GM23248 (cell line): Measurements from ENCODE around the gene CPNE5.

Source experiments
- EZH2 ChIP-seq: fragments of 200-600 bp; sonication (generic); IDR thresholded peaks from 2 replicates; pipeline ENCODE4 v1.6.1; 2018; ENCODE audit warnings: antibody characterized with exemption, mild to moderate bottlenecking; ENCODE audit not compliant: insufficient read depth, poor library complexity, severe bottlenecking
- EZH2phosphoT487 ChIP-seq: fragments of 200-600 bp; sonication (generic); IDR thresholded peaks from 2 replicates; pipeline ENCODE4 v1.6.1; 2018; ENCODE audit warnings: antibody characterized with exemption, moderate library complexity, mild to moderate bottlenecking, low read depth; ENCODE audit not compliant: insufficient read depth

DNA sequence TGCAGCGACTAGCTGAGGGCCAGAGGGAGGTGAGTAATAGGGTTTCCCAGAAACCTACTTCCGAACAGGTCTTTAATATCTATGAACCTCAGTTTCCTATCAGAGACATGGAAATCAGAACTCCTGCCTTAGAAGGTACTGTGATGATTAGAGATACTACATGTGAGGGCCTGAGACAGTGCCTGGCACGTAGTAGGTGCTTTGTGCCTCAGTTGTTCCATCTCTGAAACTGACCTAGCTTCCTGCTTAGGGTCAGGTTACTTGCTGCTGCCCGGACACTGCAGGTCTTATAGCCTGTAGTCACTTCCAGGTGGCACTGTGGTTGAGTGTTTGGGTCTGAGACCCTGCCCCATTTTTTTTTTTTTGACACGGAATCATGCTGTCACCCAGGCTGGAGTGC lies 120.7 kb downstream of the CPNE5 start:
- TF ChIP-seq EZH2 (no peak), EZH2phosphoT487 (no peak)
